HepG2 (cell line): Measurements from ENCODE around the gene RPL37A. TPM values are rescaled to one million over a fixed set of nuclear protein-coding genes. Genes with fewer than 3 reads are reported as not detected.

ENCODE experiments used
- BRD4 ChIP-seq: sonication (generic); formaldehyde crosslinking; IDR thresholded peaks from 2 replicates; pipeline ENCODE4 v1.4.0; 2020; ENCODE audit warnings: missing genetic modification reagents
- ELF4 ChIP-seq: sonication (generic); formaldehyde crosslinking; IDR thresholded peaks from 2 replicates; pipeline ENCODE4 v1.5.0; 2020; ENCODE audit warnings: missing genetic modification reagents, mild to moderate bottlenecking, moderate library complexity, borderline replicate concordance
- GLI4 ChIP-seq: sonication (generic); formaldehyde crosslinking; IDR thresholded peaks from 2 replicates; pipeline ENCODE4 v1.5.1; 2020; ENCODE audit warnings: missing genetic modification reagents, mild to moderate bottlenecking, moderate library complexity, borderline replicate concordance
- KDM6A ChIP-seq: IDR thresholded peaks from 2 replicates; pipeline ENCODE4 v1.6.1; 2016; ENCODE audit warnings: low read depth
- MEF2D ChIP-seq: sonication (generic); formaldehyde crosslinking; IDR thresholded peaks from 2 replicates; pipeline ENCODE4 v1.5.1; 2020; ENCODE audit warnings: mild to moderate bottlenecking, missing genetic modification reagents
- NCOA5 ChIP-seq: sonication (generic); formaldehyde crosslinking; IDR thresholded peaks from 2 replicates; pipeline ENCODE4 v1.4.0; 2020; ENCODE audit warnings: missing genetic modification reagents
- NR2F1 ChIP-seq, 2 experiments: fragments of 450-650 bp in 1 of 2; formaldehyde crosslinking in 1 of 2; IDR thresholded peaks; 2 replicates each; pipeline versions ENCODE4 v1.5.0 to v1.6.1; 2016 to 2020; ENCODE audit warnings: mild to moderate bottlenecking in 1 of 2, missing compliant biosample characterization in 1 of 2, missing genetic modification reagents in 1 of 2, moderate library complexity in 1 of 2
- RARG ChIP-seq: sonication (generic); formaldehyde crosslinking; IDR thresholded peaks from 2 replicates; pipeline ENCODE4 v1.4.0; 2020; ENCODE audit warnings: low read depth, mild to moderate bottlenecking, missing genetic modification reagents
- SMYD3 ChIP-seq: sonication (generic); formaldehyde crosslinking; IDR thresholded peaks from 2 replicates; pipeline ENCODE4 v1.8.1; 2023; ENCODE audit warnings: mild to moderate bottlenecking, missing genetic modification reagents
- SRSF4 ChIP-seq: fragments of 200-400 bp; formaldehyde crosslinking; IDR thresholded peaks from one replicate; pipeline ENCODE4 v1.6.1; 2018; ENCODE audit warnings: mild to moderate bottlenecking, low read depth, low read length, moderate library complexity; ENCODE audit not compliant: poor library complexity, severe bottlenecking
- THAP11 ChIP-seq: IDR thresholded peaks from 2 replicates; pipeline ENCODE4 v1.6.1; 2016; ENCODE audit warnings: missing biosample characterization, missing genetic modification reagents
- ZFYVE20 ChIP-seq: sonication (generic); formaldehyde crosslinking; IDR thresholded peaks from 2 replicates; pipeline ENCODE4 v1.8.0; 2023; ENCODE audit warnings: low read depth, mild to moderate bottlenecking, moderate library complexity, missing genetic modification reagents, borderline replicate concordance
- ZNF530 ChIP-seq: sonication (generic); formaldehyde crosslinking; IDR thresholded peaks from 2 replicates; pipeline ENCODE4 v1.5.0; 2020; ENCODE audit warnings: low read depth, mild to moderate bottlenecking, missing genetic modification reagents
- ZNF546 ChIP-seq: sonication (generic); formaldehyde crosslinking; conservative IDR thresholded peaks from 2 replicates; pipeline ENCODE4 v1.8.1; 2023; ENCODE audit warnings: mild to moderate bottlenecking, missing genetic modification reagents
- ZNF564 ChIP-seq: sonication (generic); formaldehyde crosslinking; IDR thresholded peaks from 2 replicates; pipeline ENCODE4 v1.8.1; 2023; ENCODE audit warnings: mild to moderate bottlenecking, missing genetic modification reagents
- ZNF570 ChIP-seq: sonication (generic); formaldehyde crosslinking; IDR thresholded peaks from 2 replicates; pipeline ENCODE4 v1.4.0; 2020; ENCODE audit warnings: mild to moderate bottlenecking, missing genetic modification reagents, borderline replicate concordance
- polyA plus RNA-seq, 8 experiments: library from polyadenylated mRNA; depleted of rRNA in 3 of 8; stranded (reverse) in 7 of 8; unstranded in 1 of 8; fragments of >200 nt; fragmentation: Illumina TruSeq in 4 of 8; extraction: Trizol in 4 of 8; gene quantifications; 2 replicates each; pipeline versions ENCODE4 v1.2.1 to v1.2.3, GENCODE V29; 2011 to 2016; ENCODE audit warnings: low read depth in 4 of 8, missing spikeins in 1 of 8, mixed read lengths in 1 of 8; ENCODE audit not compliant: insufficient read depth in 1 of 8
- total RNA-seq, 5 experiments: library from RNA; depleted of rRNA; stranded (reverse); fragments of >200 nt; fragmentation: Illumina TruSeq; extraction: Trizol; gene quantifications; 2 replicates each; pipeline ENCODE4 v1.2.3, GENCODE V29; 2016; ENCODE audit warnings: low read depth in 1 of 5
- TF ChIP-seq, protein P1 (sequence below): sonication (generic); formaldehyde crosslinking; IDR thresholded peaks from 2 replicates; pipeline ENCODE4 v1.4.0; 2020; ENCODE audit warnings: missing genetic modification reagents, borderline replicate concordance
- TF ChIP-seq, protein P2 (sequence below): sonication (generic); formaldehyde crosslinking; IDR thresholded peaks from 2 replicates; pipeline ENCODE4 v1.8.0; 2022; ENCODE audit warnings: mild to moderate bottlenecking, missing genetic modification reagents
- TF ChIP-seq, protein P3 (sequence below): sonication (generic); formaldehyde crosslinking; IDR thresholded peaks from 2 replicates; pipeline ENCODE4 v1.4.0; 2020; ENCODE audit warnings: missing genetic modification reagents; ENCODE audit errors: not compliant biosample characterization
- TF ChIP-seq, protein P4 (sequence below): sonication (generic); formaldehyde crosslinking; IDR thresholded peaks from 2 replicates; pipeline ENCODE4 v1.8.0; 2022; ENCODE audit warnings: mild to moderate bottlenecking, missing genetic modification reagents, borderline replicate concordance
- TF ChIP-seq, protein P5 (sequence below): sonication (generic); formaldehyde crosslinking; conservative IDR thresholded peaks from 2 replicates; pipeline ENCODE4 v1.8.1; 2023; ENCODE audit warnings: missing genetic modification reagents

Gene RPL37A
- total and polyA plus RNA-seq, 2 of the 13 experiments (the other 11 are each of a cell fraction or from before 2014, with no cell fraction given): 6,902 to 7,910 TPM

DNA sequence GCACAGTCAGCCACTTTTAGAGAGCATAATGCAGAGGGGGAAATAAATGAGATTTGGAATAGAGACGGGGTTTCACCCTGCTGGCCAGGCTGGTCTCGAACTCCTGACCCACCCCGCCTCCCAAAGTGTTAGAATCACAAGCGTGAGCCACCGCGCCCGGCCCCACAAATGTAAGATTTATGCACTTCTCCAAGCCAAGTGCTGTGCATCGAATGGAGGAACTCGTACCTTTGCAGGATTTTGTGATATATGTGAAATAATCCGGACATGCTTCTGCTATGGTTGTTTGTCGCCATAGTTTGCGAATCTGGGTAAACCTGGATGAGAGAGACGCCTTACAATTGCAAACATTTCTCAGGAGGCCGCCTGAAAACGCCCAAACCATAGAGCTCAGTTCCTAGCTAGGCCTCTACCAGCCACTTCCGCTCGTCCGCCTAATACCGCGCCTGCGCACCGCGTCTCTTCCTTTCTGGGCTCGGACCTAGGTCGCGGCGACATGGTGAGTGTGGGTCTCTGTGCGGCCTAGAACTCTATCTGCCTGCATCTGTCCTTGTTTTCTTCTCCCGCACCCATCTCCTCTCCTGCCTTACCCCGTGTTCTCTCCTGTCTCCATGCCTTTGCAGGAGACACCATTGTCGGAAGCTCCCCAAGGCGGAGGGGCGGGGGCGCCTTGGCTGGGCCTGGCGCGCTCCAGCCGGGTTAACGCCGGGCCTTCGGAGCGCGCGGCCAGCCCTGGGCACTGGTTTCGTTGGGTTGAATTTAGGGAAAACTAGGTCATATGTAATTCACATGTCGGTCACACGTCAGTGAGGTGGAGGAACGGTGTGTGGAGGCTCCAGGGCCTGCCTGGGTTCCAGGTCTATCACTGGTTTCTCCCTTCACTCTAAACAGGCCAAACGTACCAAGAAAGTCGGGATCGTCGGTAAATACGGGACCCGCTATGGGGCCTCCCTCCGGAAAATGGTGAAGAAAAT is at the start of gene RPL37A (continued):
- TF ChIP-seq GLI4: peak; percentile 96; the same call in 1 of the 2 replicates
- TF ChIP-seq, protein P1, sequence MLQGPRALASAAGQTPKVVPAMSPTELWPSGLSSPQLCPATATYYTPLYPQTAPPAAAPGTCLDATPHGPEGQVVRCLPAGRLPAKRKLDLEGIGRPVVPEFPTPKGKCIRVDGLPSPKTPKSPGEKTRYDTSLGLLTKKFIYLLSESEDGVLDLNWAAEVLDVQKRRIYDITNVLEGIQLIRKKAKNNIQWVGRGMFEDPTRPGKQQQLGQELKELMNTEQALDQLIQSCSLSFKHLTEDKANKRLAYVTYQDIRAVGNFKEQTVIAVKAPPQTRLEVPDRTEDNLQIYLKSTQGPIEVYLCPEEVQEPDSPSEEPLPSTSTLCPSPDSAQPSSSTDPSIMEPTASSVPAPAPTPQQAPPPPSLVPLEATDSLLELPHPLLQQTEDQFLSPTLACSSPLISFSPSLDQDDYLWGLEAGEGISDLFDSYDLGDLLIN: peak; percentile 63; the same call in 1 of the 2 replicates
- TF ChIP-seq ELF4: peak; percentile 96
- TF ChIP-seq RARG (CRISPR knock-in tag): peak; percentile 91
- TF ChIP-seq SRSF4: no peak
- TF ChIP-seq, protein P2, sequence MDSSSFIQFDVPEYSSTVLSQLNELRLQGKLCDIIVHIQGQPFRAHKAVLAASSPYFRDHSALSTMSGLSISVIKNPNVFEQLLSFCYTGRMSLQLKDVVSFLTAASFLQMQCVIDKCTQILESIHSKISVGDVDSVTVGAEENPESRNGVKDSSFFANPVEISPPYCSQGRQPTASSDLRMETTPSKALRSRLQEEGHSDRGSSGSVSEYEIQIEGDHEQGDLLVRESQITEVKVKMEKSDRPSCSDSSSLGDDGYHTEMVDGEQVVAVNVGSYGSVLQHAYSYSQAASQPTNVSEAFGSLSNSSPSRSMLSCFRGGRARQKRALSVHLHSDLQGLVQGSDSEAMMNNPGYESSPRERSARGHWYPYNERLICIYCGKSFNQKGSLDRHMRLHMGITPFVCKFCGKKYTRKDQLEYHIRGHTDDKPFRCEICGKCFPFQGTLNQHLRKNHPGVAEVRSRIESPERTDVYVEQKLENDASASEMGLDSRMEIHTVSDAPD: peak; percentile 75
- TF ChIP-seq ZNF546 (CRISPR knock-in tag): 0 out of 2 replicates have a peak, but pooled peaks have one; percentile 21
- TF ChIP-seq KDM6A (CRISPR knock-in tag): no peak
- TF ChIP-seq, protein P3, sequence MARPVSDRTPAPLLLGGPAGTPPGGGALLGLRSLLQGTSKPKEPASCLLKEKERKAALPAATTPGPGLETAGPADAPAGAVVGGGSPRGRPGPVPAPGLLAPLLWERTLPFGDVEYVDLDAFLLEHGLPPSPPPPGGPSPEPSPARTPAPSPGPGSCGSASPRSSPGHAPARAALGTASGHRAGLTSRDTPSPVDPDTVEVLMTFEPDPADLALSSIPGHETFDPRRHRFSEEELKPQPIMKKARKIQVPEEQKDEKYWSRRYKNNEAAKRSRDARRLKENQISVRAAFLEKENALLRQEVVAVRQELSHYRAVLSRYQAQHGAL (CRISPR knock-in tag): no peak
- TF ChIP-seq ZNF564: peak; percentile 91
- 0 out of 2 replicates have a peak, but pooled peaks have one; percentile 42 for TF ChIP-seq ZNF530 (CRISPR knock-in tag)
- TF ChIP-seq BRD4 (CRISPR knock-in tag): peak; percentile 100
- peak; percentile 95 for TF ChIP-seq MEF2D (CRISPR knock-in tag)
- no peak; the same call in 1 of the 2 replicates for TF ChIP-seq SMYD3
- no peak for TF ChIP-seq NCOA5 (CRISPR knock-in tag)
- peak; percentile 90; the same call in 1 of the 2 replicates for TF ChIP-seq ZNF570 (CRISPR knock-in tag)
- peak; percentile 94 for TF ChIP-seq THAP11
- peak in 1 of 2 experiments; percentile 26; a peak in 1 of 4 replicates for TF ChIP-seq NR2F1 (CRISPR knock-in tag; IDR thresholded peaks at IDR 0.05)
- TF ChIP-seq ZFYVE20 (CRISPR knock-in tag): peak; percentile 70
- TF ChIP-seq, protein P4, sequence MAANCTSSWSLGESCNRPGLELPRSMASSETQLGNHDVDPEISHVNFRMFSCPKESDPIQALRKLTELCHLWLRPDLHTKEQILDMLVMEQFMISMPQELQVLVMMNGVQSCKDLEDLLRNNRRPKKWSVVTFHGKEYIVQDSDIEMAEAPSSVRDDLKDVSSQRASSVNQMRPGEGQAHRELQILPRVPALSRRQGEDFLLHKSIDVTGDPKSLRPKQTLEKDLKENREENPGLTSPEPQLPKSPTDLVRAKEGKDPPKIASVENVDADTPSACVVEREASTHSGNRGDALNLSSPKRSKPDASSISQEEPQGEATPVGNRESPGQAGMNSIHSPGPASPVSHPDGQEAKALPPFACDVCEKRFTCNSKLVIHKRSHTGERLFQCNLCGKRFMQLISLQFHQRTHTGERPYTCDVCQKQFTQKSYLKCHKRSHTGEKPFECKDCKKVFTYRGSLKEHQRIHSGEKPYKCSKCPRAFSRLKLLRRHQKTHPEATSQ (CRISPR knock-in tag): peak; percentile 73; the same call in 1 of the 2 replicates
- TF ChIP-seq, protein P5, sequence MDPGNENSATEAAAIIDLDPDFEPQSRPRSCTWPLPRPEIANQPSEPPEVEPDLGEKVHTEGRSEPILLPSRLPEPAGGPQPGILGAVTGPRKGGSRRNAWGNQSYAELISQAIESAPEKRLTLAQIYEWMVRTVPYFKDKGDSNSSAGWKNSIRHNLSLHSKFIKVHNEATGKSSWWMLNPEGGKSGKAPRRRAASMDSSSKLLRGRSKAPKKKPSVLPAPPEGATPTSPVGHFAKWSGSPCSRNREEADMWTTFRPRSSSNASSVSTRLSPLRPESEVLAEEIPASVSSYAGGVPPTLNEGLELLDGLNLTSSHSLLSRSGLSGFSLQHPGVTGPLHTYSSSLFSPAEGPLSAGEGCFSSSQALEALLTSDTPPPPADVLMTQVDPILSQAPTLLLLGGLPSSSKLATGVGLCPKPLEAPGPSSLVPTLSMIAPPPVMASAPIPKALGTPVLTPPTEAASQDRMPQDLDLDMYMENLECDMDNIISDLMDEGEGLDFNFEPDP (CRISPR knock-in tag): peak; percentile 93; the same call in 1 of the 2 replicates
